ENCODE results near the gene ZNF729.
"Not testable (repeated sequence)": the region's sequence is repeated elsewhere in the genome, so short reads cannot be mapped to it uniquely, and the experiment has no call there.

Gene ZNF729

GRCh38 chr19:22261596-22261995 is 24.6 kb upstream of the ZNF729 start:
- Mint-ChIP-seq H3K36me3 (ENCODE audit: low read depth) (peaks cover 4% of the 10 kb centered on the region), H3K4me3 (no peak overlapping the region), H3K9me3 (peaks cover 71% of the 10 kb centered on the region), H3K27me3 (ENCODE audit: low read depth, poor library complexity) (peaks cover 6% of the 10 kb centered on the region), H3K4me1 (no peaks in the 10 kb centered on the region), H3K27ac (no peak overlapping the region)
- no peak for TF ChIP-seq CTCF (IDR thresholded peaks at IDR 0.05)
- DNase-seq, result no peak

- Mint-ChIP-seq H3K27me3 (ENCODE audit: low read depth, poor library complexity) (peaks cover 10% of the 10 kb centered on the region), H3K4me1 (no peaks in the 10 kb centered on the region), H3K4me3 (no peak overlapping the region), H3K9me3 (peaks cover 71% of the 10 kb centered on the region), H3K27ac (no peak overlapping the region), H3K36me3 (ENCODE audit: low read depth) (peaks cover 4% of the 10 kb centered on the region)
- no peak for TF ChIP-seq CTCF (IDR thresholded peaks at IDR 0.05)
- no peak for DNase-seq
Measured at GRCh38 chr19:22263121-22263520, 23.1 kb upstream of the ZNF729 start.

- H3K36me3 Mint-ChIP-seq (ENCODE audit: low read depth); H3K27me3 Mint-ChIP-seq (ENCODE audit: low read depth, poor library complexity); DNase-seq; H3K4me1 Mint-ChIP-seq; H3K27ac Mint-ChIP-seq; H3K4me3 Mint-ChIP-seq: not testable (repeated sequence)
- peaks cover 84% of the 10 kb centered on the region for H3K9me3 Mint-ChIP-seq
Measured at GRCh38 chr19:22321554-22321953, 35.3 kb downstream of the ZNF729 start.

DNA sequence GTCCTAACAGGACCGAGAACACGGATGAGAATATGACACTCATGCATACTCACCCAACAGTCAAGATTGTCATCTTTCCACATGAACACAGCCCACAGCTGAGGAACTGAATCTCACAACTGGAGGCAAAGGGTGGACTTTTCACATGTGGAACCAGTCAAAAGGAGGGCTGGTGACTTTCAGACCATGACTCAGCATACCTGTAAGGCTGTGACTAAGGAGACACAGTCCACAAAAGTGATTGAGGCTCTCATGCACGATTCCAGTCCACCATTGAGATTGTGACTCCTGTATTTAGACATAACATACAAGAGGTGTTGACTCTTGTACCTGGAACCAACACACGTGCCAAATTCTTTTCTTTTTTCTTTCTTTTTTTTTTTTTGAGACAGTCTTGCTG is 40.0 kb downstream of the ZNF729 start:
- Mint-ChIP-seq H3K27me3 (ENCODE audit: low read depth, poor library complexity) (no peaks in the 10 kb centered on the region), H3K36me3 (ENCODE audit: low read depth) (peaks cover 3% of the 10 kb centered on the region), H3K4me1 (no peaks in the 10 kb centered on the region), H3K4me3 (no peak overlapping the region), H3K27ac (no peak overlapping the region), H3K9me3 (peaks cover 100% of the 10 kb centered on the region)
- TF ChIP-seq CTCF (IDR thresholded peaks at IDR 0.05), result no peak
- DNase-seq, result no peak

DNA sequence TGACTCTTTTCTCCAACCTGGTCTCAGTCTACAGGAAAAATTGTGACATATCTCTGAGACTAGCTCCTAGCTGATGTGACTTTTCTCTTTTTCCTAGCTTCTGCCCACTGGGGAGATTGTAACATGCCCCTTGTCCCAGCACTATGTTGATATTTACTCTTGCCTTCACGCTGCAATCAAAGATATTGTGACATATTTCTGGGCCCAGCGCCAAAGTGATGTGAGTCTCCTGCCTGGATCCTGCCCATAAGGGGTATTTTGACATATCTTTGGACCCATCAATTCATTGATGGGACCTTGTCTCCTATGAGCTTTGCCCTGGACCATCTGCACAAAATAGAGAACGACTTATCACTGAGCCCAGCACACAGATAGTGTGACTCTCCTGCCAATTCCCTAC is 41.1 kb downstream of the ZNF729 start:
- H3K27me3 Mint-ChIP-seq (ENCODE audit: low read depth, poor library complexity), result no peaks in the 10 kb centered on the region
- no peak overlapping the region for H3K4me3 Mint-ChIP-seq
- no peaks in the 10 kb centered on the region for H3K4me1 Mint-ChIP-seq
- peaks cover 100% of the 10 kb centered on the region for H3K9me3 Mint-ChIP-seq
- no peak for TF ChIP-seq CTCF (IDR thresholded peaks at IDR 0.05)
- no peak overlapping the region for H3K27ac Mint-ChIP-seq
- DNase-seq, result no peak
- H3K36me3 Mint-ChIP-seq (ENCODE audit: low read depth), result peaks cover 3% of the 10 kb centered on the region

DNA sequence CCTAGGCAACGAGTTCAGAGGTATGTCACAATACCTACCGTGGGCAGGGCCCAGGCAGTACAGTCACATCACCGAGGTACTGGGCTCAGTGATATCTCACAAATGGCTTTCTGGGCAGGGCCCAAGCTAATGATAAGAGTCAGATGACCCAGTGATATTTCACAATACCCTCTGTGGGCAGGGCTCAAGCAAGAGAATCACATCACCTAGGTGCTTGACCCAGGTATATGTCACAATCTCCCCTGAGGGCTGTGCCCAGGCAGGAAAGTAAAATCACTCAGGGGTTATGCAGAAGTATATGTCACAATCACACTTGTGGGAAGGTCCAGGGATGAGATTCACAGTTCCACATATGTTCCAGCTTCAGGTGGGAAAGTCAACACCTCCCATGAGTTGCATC is 45.3 kb downstream of the ZNF729 start:
- Mint-ChIP-seq H3K4me1 (no peaks in the 10 kb centered on the region), H3K27ac (no peak overlapping the region), H3K27me3 (ENCODE audit: low read depth, poor library complexity) (no peaks in the 10 kb centered on the region), H3K9me3 (peaks cover 98% of the 10 kb centered on the region), H3K4me3 (no peak overlapping the region), H3K36me3 (ENCODE audit: low read depth) (no peaks in the 10 kb centered on the region)
- TF ChIP-seq CTCF (IDR thresholded peaks at IDR 0.05), result no peak
- no peak for DNase-seq

Data from nephron progenitor cell (in vitro differentiated cells).